ENCODE data around the gene CDYL2.
"Not testable (repeated sequence)": the region's sequence is repeated elsewhere in the genome, so short reads cannot be mapped to it uniquely, and the experiment has no call there.

The CDYL2 gene

GRCh38 chr16:80806927-80807340 is 2.5 kb upstream of the CDYL2 start:
- peak in 2 of 5 experiments; percentile 44 to 90 for DNase-seq

DNA sequence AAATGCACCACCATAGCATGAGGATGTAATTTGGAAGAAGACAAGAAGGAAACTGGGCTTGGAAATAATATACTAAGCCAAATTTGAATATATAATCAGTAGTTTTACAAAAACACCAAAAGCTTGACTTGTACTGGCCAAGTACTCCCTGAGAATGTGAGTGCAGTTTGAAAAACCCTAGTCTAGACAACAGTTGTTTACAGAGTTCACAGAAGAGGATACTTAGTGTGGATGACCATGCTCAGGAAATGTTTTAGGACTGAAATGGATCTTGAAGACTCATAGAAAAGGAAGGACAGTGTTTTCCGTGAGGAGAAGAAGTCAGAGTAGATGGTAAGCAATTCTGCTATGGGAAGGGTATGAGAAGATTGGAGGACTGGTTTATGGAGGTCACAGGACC is 1.9 kb upstream of the CDYL2 start:
- no peak for DNase-seq

- peak in 4 of 5 experiments; percentile 32 to 88 (median 46) for DNase-seq
Measured at GRCh38 chr16:80804056-80804525, 307 bp downstream of the CDYL2 start.

DNA sequence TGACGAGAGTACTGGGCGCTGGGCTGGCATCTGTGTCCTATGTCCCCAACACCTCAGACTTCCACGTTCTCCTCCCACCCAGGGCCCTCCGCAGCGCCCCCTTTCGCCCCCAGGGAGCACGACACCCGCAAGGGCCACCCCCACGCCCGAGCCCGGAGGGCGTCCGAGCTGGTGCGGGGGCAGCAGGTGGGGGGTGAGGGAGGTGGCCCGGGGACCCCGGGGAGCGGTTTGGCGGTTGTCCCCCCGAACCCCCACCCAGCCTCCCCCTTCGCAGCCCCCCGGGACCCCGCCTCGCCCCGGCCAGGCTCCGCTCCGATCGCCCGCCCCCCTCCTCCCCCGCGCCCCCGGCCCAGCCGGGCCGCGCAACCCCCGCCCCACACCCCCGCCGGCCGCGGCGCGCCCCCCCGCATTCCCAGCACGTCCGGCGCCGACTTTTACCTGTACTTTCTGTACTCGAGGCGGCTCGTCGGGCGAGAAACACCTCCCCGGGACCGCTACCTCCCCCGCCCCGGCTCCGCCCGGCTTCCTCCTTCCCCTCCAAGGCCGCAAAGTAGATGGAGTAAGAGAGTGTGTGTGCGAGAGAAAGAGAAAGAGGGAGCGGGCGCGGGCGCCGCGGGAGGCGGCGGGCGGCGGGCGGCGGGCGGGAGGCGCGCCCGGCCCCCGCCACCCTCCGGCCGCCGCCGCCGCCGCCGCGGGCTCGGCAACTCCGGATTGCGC is 901 bp downstream of the CDYL2 start:
- DNase-seq: peak in 4 of 5 experiments; percentile 18 to 63 (median 27)

GRCh38 chr16:80802902-80803301 is 1.5 kb downstream of the CDYL2 start:
- no peak for DNase-seq

- peak in 1 of 5 experiments; percentile 14 for DNase-seq
Measured at GRCh38 chr16:80802138-80802537, 2.3 kb downstream of the CDYL2 start.

DNA sequence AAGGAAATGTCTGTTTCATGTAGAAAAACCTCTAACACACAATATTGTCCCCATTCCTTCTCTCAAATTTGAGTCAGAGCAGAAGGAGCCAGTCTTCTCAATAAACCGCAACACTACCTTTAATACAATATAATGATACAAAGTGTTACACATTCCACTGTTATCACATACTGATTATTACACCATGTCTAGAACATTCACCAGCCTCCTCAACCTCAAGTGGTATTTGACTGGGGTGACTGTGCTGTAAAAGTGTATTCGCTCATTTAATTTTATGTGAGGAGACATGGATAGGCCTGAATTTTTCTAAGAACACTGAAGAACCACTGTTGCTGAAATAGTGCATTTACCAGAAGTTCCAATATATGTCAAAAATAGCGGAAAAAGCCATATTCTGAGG is 10.3 kb downstream of the CDYL2 start:
- no peak for DNase-seq

DNA sequence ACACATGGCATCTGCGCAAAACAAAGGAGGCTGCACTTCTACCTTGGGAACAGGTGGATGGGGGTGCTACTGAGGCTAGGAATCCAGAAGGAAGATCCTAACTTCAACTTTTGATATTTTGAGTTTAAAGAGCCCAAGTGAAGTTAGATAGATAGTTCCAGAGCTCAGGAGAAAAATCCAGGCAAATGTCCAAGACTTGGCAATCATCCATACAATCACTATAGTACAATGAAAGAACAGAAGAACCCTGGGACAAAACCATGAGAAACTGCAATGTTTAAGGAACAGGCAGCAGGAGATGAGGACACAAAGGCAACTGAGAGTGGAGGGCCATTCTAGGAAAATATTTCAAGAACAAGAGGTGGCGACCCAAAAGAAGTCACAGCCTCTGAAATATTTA is 12.4 kb downstream of the CDYL2 start:
- no peak for DNase-seq

DNA sequence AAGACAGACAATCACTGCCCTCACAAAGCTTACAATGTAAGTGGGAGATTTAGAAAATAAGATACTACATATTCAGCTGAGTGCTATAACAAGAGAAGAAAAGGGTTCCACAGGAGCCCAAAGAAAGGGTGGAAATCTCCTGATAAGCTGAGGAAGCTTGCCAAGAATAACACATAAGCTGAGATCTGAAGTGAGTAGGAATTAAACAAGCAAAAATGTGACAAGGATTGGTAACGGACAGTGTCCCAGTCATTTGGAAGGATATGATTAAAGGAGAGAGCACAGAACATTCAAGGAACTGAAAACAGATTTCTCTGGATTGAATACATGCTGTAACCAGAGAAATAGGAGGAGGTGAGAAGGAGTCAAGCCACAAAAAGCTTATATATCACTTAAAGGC is 13.0 kb downstream of the CDYL2 start:
- no peak for DNase-seq

- no peak for DNase-seq
Measured at GRCh38 chr16:80790751-80791150, 13.6 kb downstream of the CDYL2 start.

GRCh38 chr16:80788027-80788426 is 16.4 kb downstream of the CDYL2 start:
- no peak for DNase-seq

DNA sequence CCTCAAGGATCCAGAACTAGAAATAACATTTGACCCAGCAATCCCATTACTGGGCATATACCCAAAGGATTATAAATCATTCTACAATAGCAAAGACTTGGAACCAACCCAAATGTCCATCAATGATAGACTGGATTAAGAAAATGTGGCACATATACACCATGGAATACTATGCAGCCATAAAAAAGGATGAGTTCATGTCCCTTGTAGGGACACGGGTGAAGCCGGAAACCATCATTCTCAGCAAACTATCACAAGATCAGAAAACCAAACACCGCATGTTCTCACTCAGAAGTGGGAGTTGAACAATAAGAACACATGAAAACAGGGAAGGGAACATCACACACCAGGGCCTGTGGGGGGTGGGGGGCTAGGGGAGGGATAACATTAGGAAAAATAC is 17.8 kb downstream of the CDYL2 start:
- DNase-seq: not testable (repeated sequence)

DNA sequence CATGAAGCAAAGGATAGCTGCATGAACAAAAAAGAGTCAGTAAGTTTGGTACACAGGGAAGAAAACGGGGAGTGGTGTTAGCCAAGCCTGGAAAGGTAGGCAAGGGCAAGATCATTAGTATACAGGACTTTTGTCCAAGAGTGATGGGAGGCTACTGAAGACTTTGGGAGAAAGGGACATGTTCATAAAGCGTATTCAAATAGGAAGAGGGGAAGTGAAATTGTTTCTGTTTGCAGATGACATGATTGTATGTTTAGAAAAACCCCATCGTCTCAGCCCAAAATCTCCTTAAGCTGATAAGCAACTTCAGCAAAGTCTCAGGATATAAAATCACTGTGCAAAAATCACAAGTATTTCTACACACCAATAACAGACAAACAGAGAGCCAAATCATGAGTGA is 19.4 kb downstream of the CDYL2 start:
- no peak for DNase-seq

- DNase-seq: no peak
Measured at GRCh38 chr16:80778703-80779102, 25.7 kb downstream of the CDYL2 start.

DNA sequence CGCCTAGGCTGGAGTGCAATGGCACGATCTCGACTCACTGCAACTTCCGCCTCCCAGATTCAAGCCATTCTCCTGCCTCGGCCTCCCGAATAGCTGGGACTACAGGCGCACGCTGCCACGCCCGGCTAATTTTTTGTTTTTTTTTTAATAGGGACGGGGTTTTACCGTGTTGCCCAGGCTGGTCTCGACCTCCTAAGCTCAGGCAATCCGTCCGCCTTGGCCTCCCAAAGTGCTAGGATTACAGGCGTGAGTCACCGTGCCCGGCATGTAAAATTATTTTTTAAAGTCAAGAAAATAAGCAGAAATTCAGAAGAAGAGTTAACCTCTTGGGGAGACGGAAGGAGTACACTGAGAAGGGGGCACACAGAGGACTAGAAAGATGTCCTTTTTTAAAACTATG is 27.5 kb downstream of the CDYL2 start:
- DNase-seq: no peak

GRCh38 chr16:80775450-80775849 is 28.9 kb downstream of the CDYL2 start:
- no peak for DNase-seq

DNA sequence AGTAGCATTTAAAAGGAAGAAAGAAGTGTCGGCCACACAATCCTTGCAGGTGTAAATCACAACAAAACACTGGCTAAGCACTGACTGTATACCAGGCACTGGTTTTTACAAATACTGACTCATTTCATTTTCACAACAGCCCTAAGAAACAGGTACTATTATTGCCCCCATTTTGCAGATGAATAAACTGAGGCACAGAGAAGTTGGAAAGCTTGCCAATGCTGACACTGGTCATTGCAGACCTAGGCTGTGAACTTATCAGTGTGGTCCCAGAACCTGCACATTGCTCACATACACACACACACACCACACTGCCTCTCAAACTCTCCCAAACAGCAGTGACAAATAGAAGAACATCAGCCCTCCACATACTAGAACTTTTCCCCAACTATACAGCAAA is 37.6 kb downstream of the CDYL2 start:
- DNase-seq: no peak

GRCh38 chr16:80759419-80760162 is 44.8 kb downstream of the CDYL2 start:
- peak in 1 of 5 experiments; percentile 33 for DNase-seq

GRCh38 chr16:80754476-80754875 is 49.9 kb downstream of the CDYL2 start:
- no peak for DNase-seq

DNA sequence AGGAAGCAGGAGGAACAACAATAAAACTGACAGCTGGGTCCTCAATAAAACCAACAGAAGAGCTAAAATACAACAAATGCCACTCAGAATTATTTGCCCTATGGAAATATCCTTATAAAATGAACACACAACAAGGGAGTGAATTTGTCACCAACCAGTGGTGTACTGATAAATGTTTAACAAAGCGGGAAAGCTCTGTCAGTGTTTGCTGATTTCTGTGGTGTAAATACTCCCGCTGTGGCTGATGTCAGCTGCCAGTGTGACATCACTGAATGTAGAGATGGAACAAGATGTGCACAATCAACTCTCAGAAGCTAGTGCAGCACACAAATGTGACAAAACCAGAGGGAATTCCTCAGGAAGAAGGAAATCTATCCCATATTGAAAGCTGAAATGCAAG is 51.9 kb downstream of the CDYL2 start:
- DNase-seq: peak in 1 of 5 experiments; percentile 26

DNA sequence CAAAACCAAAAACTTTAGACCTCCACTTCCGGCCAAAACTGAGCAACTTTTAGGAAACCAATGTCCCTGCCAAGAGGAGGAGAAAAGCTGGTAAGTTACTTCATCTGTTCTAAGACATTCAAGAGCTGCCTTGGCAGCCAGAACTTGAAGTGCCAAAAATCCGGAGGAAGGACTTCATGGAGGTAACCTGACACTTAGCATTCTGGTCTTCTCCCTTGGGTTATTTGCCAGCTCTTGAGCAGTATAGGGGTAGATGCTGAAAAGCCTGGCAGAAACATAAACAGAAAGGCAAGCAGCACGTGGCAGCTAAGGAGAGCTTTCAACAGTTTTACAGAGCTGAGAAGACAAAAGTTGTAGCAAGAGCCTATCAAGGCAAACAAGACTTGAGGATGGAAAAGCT is 53.2 kb downstream of the CDYL2 start:
- DNase-seq: no peak

GRCh38 chr16:80746231-80746630 is 58.2 kb downstream of the CDYL2 start:
- DNase-seq: no peak

GRCh38 chr16:80744856-80745255 is 59.5 kb downstream of the CDYL2 start:
- peak in 1 of 5 experiments; percentile 30 for DNase-seq

DNA sequence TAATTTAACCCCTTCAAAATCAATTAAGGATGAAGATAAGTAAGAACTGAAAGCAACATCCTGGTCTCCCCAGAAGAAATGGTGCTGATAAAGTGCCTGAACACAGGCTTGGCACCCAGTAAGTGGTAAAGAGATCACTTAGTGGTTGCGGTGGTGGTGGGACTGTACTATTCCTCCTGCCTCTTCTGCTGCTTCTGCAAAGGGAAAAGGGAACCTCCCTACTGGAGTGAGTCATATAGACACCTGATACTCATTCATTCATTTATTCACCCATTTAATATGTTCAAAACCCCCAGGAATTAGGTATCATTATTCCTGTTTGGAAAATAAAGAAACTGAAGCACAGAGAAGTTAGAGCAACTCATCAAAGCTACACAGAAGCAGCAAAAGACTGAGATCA is 60.6 kb downstream of the CDYL2 start:
- DNase-seq: peak in 1 of 5 experiments; percentile 31
